Measurements from ENCODE around the gene LMTK3.

GRCh38 chr19:48524221-48524620 is 12.6 kb upstream of the LMTK3 start:
- TF ChIP-seq CTCF (IDR thresholded peaks at IDR 0.05; ENCODE audit: insufficient read depth, low read length) (no peak), POLR2AphosphoS5 (IDR thresholded peaks at IDR 0.05; ENCODE audit: low read depth) (no peak), REST (IDR thresholded peaks at IDR 0.05; ENCODE audit: insufficient replicate concordance, low read depth) (no peak), GABPA (IDR thresholded peaks at IDR 0.05; ENCODE audit: low read depth) (no peak)
